DMS153 treated with DMSO at 0.1 percent for 48 hours (cell line): ENCODE data around the gene UBE2K.
"Not testable (repeated sequence)": the region's sequence is repeated elsewhere in the genome, so short reads cannot be mapped to it uniquely, and the experiment has no call there.

ENCODE experiments used
- DNase-seq: peaks from one replicate; lab custom pipeline; 2025; ENCODE audit not compliant: unreplicated experiment; lab: John Stamatoyannopoulos, UW

Gene UBE2K

GRCh38 chr4:39721788-39722187, 23.9 kb downstream of the UBE2K start:
- DNase-seq, result no peak

GRCh38 chr4:39729557-39729956, 31.6 kb downstream of the UBE2K start:
- DNase-seq, result no peak

GRCh38 chr4:39730072-39730471, 32.1 kb downstream of the UBE2K start:
- DNase-seq, result no peak

- DNase-seq, result no peak
These were observed 34.0 kb downstream of the UBE2K start for GRCh38 chr4:39731908-39732307.

GRCh38 chr4:39732728-39733127, 34.8 kb downstream of the UBE2K start:
- DNase-seq, result no peak

GRCh38 chr4:39739591-39739990, 41.7 kb downstream of the UBE2K start:
- not testable (repeated sequence) for DNase-seq

- DNase-seq, result no peak
These were observed 43.5 kb downstream of the UBE2K start for GRCh38 chr4:39741401-39741800.

GRCh38 chr4:39745920-39746319, 48.0 kb downstream of the UBE2K start:
- no peak for DNase-seq

- DNase-seq, result no peak
These were observed 52.3 kb downstream of the UBE2K start for GRCh38 chr4:39750216-39750615.

GRCh38 chr4:39754309-39754708, 56.4 kb downstream of the UBE2K start:
- DNase-seq, result no peak

- no peak for DNase-seq
These were observed 58.2 kb downstream of the UBE2K start for GRCh38 chr4:39756159-39756558.

GRCh38 chr4:39758176-39758575, 60.2 kb downstream of the UBE2K start:
- DNase-seq, result no peak

- DNase-seq, result no peak
These were observed 61.6 kb downstream of the UBE2K start for GRCh38 chr4:39759569-39759968.

GRCh38 chr4:39761005-39761667, 63.2 kb downstream of the UBE2K start:
- DNase-seq, result no peak

GRCh38 chr4:39763714-39764572, 66.0 kb downstream of the UBE2K start:
- DNase-seq, result no peak

GRCh38 chr4:39770005-39770404, 72.1 kb downstream of the UBE2K start:
- DNase-seq, result no peak

GRCh38 chr4:39770471-39770870, 72.5 kb downstream of the UBE2K start:
- no peak for DNase-seq

- no peak for DNase-seq
These were observed 73.2 kb downstream of the UBE2K start for GRCh38 chr4:39770969-39771724.

- DNase-seq, result not testable (repeated sequence)
These were observed 84.1 kb downstream of the UBE2K start for GRCh38 chr4:39781988-39782387.

GRCh38 chr4:39785083-39785482, 87.1 kb downstream of the UBE2K start:
- DNase-seq, result no peak

GRCh38 chr4:39786838-39787237, 88.9 kb downstream of the UBE2K start:
- no peak for DNase-seq

GRCh38 chr4:39792128-39792527, 94.2 kb downstream of the UBE2K start:
- no peak for DNase-seq
